HepG2 (cell line): Measurements from ENCODE around the gene TSPAN15. TPM values are rescaled to one million over a fixed set of nuclear protein-coding genes. Genes with fewer than 3 reads are reported as not detected.

ENCODE experiments used
- FLYWCH1 ChIP-seq: sonication (generic); formaldehyde crosslinking; IDR thresholded peaks from 2 replicates; pipeline ENCODE4 v1.8.1; 2023; ENCODE audit warnings: mild to moderate bottlenecking, missing genetic modification reagents
- FOXA3 ChIP-seq: IDR thresholded peaks from 2 replicates; pipeline ENCODE4 v1.6.1; 2016; ENCODE audit warnings: missing genetic modification reagents, missing compliant biosample characterization
- HOXA3 ChIP-seq: sonication (generic); formaldehyde crosslinking; IDR thresholded peaks from 2 replicates; pipeline ENCODE4 v1.5.0; 2020; ENCODE audit warnings: missing genetic modification reagents
- JARID2 ChIP-seq: sonication (generic); formaldehyde crosslinking; IDR thresholded peaks from 2 replicates; pipeline ENCODE4 v1.8.1; 2023; ENCODE audit warnings: missing genetic modification reagents, inconsistent platforms; ENCODE audit not compliant: insufficient replicate concordance
- PLRG1 ChIP-seq: fragments of 450-650 bp; conservative IDR thresholded peaks from 2 replicates; pipeline ENCODE4 v1.6.1; 2016
- SAFB2 ChIP-seq: sonication (generic); formaldehyde crosslinking; IDR thresholded peaks from 2 replicates; pipeline ENCODE4 v1.5.1; 2020; ENCODE audit warnings: missing genetic modification reagents, low read depth, mild to moderate bottlenecking, borderline replicate concordance
- XRCC5 ChIP-seq: fragments of 200-400 bp; formaldehyde crosslinking; optimal IDR thresholded peaks from 2 replicates; pipeline ENCODE3; 2017; ENCODE audit warnings: mild to moderate bottlenecking, low read length
- ZIK1 ChIP-seq: sonication (generic); formaldehyde crosslinking; IDR thresholded peaks from 2 replicates; pipeline ENCODE4 v1.5.0; 2020; ENCODE audit warnings: mild to moderate bottlenecking, low read depth, missing genetic modification reagents, borderline replicate concordance
- ZKSCAN8 ChIP-seq: IDR thresholded peaks from 2 replicates; pipeline ENCODE4 v1.6.1; 2016; ENCODE audit warnings: borderline replicate concordance, missing genetic modification reagents, missing compliant biosample characterization
- ZNF326 ChIP-seq: sonication (generic); formaldehyde crosslinking; IDR thresholded peaks from 2 replicates; pipeline ENCODE4 v1.4.0; 2020; ENCODE audit warnings: missing genetic modification reagents, borderline replicate concordance
- ZNF44 ChIP-seq: sonication (generic); formaldehyde crosslinking; IDR thresholded peaks from 2 replicates; pipeline ENCODE4 v1.5.1; 2020; ENCODE audit warnings: mild to moderate bottlenecking, missing genetic modification reagents
- ZNF549 ChIP-seq: sonication (generic); formaldehyde crosslinking; IDR thresholded peaks from 2 replicates; pipeline ENCODE4 v1.5.0; 2020; ENCODE audit warnings: missing genetic modification reagents
- ZNF788 ChIP-seq: sonication (generic); formaldehyde crosslinking; IDR thresholded peaks from 2 replicates; pipeline ENCODE4 v1.5.0; 2020; ENCODE audit warnings: mild to moderate bottlenecking, missing genetic modification reagents, borderline replicate concordance
- ZNF841 ChIP-seq: sonication (generic); formaldehyde crosslinking; IDR thresholded peaks from 2 replicates; pipeline ENCODE4 v1.8.1; 2023; ENCODE audit warnings: missing genetic modification reagents, borderline replicate concordance
- polyA plus RNA-seq, 8 experiments: library from polyadenylated mRNA; depleted of rRNA in 3 of 8; stranded (reverse) in 7 of 8; unstranded in 1 of 8; fragments of >200 nt; fragmentation: Illumina TruSeq in 4 of 8; extraction: Trizol in 4 of 8; gene quantifications; 2 replicates each; pipeline versions ENCODE4 v1.2.1 to v1.2.3, GENCODE V29; 2011 to 2016; ENCODE audit warnings: low read depth in 4 of 8, missing spikeins in 1 of 8, mixed read lengths in 1 of 8; ENCODE audit not compliant: insufficient read depth in 1 of 8
- total RNA-seq, 5 experiments: library from RNA; depleted of rRNA; stranded (reverse); fragments of >200 nt; fragmentation: Illumina TruSeq; extraction: Trizol; gene quantifications; 2 replicates each; pipeline ENCODE4 v1.2.3, GENCODE V29; 2016; ENCODE audit warnings: low read depth in 1 of 5
- TF ChIP-seq, protein P1 (sequence below): sonication (generic); formaldehyde crosslinking; IDR thresholded peaks from 2 replicates; pipeline ENCODE4 v1.4.0; 2020; ENCODE audit warnings: mild to moderate bottlenecking, missing genetic modification reagents
- TF ChIP-seq, protein P2 (sequence below): sonication (generic); formaldehyde crosslinking; conservative IDR thresholded peaks from 2 replicates; pipeline ENCODE4 v1.4.0; 2020; ENCODE audit warnings: mild to moderate bottlenecking, missing genetic modification reagents, moderate library complexity
- TF ChIP-seq, protein P3 (sequence below): sonication (generic); formaldehyde crosslinking; IDR thresholded peaks from 2 replicates; pipeline ENCODE4 v1.4.0; 2020; ENCODE audit warnings: missing genetic modification reagents, borderline replicate concordance
- TF ChIP-seq, protein P4 (sequence below): sonication (generic); formaldehyde crosslinking; IDR thresholded peaks from 2 replicates; pipeline ENCODE4 v1.4.0; 2020; ENCODE audit warnings: missing genetic modification reagents, borderline replicate concordance

TSPAN15 gene
- total and polyA plus RNA-seq, 2 of the 13 experiments (the other 11 are each of a cell fraction or from before 2014, with no cell fraction given), result 0.27 to 3.2 TPM

DNA sequence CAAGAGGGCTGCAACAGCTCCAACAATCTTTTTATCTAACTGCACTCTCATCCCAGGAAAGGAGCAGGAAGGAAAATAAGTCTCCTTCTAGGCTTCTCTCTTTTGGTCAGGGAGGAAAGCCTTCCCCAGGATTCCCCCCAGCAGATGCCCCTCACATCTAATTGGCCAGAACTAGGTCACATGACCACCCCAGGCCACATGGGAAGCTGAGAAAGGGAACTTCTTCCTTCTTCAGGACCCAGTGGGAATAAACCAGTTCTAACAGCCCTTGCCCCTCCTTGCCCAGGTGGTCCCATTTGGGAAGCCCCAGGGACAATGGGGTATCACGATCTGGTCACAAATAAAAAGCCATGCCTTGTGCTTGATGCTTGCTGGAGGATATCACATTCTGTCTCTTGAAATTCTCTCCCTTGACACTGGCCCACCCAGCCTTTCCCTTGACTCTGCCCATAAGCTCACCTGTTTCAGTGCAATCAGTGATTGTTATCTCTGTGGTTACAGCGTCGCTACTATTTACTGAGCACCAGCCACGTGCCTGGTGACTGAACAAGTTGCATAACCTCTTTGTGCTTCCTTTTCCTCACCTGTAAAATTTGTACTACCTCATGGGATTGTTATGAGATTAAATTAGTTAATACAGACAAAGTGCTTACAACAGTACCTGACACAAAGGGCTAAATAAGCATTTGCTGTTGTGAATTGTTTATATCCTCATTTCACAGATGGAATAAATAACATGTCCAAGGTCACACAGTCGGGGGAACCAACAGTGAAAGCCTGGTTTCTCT is 25.6 kb upstream of the TSPAN15 start (continued):
- TF ChIP-seq XRCC5 (no peak), FOXA3 (CRISPR knock-in tag) (peak; percentile 95), PLRG1 (no peak), ZNF44 (CRISPR knock-in tag) (no peak), ZKSCAN8 (CRISPR knock-in tag) (peak; percentile 43; the same call in 1 of the 2 replicates), ZNF326 (CRISPR knock-in tag) (no peak), SAFB2 (no peak), ZNF549 (CRISPR knock-in tag) (no peak), ZIK1 (CRISPR knock-in tag) (no peak), HOXA3 (CRISPR knock-in tag) (peak; percentile 63; the same call in 1 of the 2 replicates), JARID2 (CRISPR knock-in tag) (no peak), ZNF788 (CRISPR knock-in tag) (no peak), FLYWCH1 (CRISPR knock-in tag) (no peak), ZNF841 (CRISPR knock-in tag) (no peak)
- TF ChIP-seq, protein P1, sequence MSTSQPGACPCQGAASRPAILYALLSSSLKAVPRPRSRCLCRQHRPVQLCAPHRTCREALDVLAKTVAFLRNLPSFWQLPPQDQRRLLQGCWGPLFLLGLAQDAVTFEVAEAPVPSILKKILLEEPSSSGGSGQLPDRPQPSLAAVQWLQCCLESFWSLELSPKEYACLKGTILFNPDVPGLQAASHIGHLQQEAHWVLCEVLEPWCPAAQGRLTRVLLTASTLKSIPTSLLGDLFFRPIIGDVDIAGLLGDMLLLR, result no peak
- TF ChIP-seq, protein P2, sequence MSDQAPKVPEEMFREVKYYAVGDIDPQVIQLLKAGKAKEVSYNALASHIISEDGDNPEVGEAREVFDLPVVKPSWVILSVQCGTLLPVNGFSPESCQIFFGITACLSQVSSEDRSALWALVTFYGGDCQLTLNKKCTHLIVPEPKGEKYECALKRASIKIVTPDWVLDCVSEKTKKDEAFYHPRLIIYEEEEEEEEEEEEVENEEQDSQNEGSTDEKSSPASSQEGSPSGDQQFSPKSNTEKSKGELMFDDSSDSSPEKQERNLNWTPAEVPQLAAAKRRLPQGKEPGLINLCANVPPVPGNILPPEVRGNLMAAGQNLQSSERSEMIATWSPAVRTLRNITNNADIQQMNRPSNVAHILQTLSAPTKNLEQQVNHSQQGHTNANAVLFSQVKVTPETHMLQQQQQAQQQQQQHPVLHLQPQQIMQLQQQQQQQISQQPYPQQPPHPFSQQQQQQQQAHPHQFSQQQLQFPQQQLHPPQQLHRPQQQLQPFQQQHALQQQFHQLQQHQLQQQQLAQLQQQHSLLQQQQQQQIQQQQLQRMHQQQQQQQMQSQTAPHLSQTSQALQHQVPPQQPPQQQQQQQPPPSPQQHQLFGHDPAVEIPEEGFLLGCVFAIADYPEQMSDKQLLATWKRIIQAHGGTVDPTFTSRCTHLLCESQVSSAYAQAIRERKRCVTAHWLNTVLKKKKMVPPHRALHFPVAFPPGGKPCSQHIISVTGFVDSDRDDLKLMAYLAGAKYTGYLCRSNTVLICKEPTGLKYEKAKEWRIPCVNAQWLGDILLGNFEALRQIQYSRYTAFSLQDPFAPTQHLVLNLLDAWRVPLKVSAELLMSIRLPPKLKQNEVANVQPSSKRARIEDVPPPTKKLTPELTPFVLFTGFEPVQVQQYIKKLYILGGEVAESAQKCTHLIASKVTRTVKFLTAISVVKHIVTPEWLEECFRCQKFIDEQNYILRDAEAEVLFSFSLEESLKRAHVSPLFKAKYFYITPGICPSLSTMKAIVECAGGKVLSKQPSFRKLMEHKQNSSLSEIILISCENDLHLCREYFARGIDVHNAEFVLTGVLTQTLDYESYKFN (CRISPR knock-in tag), result peak; percentile 60; the same call in 1 of the 2 replicates
- TF ChIP-seq, protein P3, sequence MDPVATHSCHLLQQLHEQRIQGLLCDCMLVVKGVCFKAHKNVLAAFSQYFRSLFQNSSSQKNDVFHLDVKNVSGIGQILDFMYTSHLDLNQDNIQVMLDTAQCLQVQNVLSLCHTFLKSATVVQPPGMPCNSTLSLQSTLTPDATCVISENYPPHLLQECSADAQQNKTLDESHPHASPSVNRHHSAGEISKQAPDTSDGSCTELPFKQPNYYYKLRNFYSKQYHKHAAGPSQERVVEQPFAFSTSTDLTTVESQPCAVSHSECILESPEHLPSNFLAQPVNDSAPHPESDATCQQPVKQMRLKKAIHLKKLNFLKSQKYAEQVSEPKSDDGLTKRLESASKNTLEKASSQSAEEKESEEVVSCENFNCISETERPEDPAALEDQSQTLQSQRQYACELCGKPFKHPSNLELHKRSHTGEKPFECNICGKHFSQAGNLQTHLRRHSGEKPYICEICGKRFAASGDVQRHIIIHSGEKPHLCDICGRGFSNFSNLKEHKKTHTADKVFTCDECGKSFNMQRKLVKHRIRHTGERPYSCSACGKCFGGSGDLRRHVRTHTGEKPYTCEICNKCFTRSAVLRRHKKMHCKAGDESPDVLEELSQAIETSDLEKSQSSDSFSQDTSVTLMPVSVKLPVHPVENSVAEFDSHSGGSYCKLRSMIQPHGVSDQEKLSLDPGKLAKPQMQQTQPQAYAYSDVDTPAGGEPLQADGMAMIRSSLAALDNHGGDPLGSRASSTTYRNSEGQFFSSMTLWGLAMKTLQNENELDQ, result no peak
- TF ChIP-seq, protein P4, sequence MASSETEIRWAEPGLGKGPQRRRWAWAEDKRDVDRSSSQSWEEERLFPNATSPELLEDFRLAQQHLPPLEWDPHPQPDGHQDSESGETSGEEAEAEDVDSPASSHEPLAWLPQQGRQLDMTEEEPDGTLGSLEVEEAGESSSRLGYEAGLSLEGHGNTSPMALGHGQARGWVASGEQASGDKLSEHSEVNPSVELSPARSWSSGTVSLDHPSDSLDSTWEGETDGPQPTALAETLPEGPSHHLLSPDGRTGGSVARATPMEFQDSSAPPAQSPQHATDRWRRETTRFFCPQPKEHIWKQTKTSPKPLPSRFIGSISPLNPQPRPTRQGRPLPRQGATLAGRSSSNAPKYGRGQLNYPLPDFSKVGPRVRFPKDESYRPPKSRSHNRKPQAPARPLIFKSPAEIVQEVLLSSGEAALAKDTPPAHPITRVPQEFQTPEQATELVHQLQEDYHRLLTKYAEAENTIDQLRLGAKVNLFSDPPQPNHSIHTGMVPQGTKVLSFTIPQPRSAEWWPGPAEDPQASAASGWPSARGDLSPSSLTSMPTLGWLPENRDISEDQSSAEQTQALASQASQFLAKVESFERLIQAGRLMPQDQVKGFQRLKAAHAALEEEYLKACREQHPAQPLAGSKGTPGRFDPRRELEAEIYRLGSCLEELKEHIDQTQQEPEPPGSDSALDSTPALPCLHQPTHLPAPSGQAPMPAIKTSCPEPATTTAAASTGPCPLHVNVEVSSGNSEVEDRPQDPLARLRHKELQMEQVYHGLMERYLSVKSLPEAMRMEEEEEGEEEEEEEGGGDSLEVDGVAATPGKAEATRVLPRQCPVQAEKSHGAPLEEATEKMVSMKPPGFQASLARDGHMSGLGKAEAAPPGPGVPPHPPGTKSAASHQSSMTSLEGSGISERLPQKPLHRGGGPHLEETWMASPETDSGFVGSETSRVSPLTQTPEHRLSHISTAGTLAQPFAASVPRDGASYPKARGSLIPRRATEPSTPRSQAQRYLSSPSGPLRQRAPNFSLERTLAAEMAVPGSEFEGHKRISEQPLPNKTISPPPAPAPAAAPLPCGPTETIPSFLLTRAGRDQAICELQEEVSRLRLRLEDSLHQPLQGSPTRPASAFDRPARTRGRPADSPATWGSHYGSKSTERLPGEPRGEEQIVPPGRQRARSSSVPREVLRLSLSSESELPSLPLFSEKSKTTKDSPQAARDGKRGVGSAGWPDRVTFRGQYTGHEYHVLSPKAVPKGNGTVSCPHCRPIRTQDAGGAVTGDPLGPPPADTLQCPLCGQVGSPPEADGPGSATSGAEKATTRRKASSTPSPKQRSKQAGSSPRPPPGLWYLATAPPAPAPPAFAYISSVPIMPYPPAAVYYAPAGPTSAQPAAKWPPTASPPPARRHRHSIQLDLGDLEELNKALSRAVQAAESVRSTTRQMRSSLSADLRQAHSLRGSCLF (CRISPR knock-in tag), result no peak
